Gastroesophageal sphincter (tissue), 3 donors: ENCODE measurements around the gene SGPL1.

Experiments
- EP300 ChIP-seq: sonication (generic); formaldehyde crosslinking; IDR thresholded peaks from one replicate; pipeline ENCODE4 v1.6.1; 2017; ENCODE audit warnings: antibody characterized with exemption, mild to moderate bottlenecking
- POLR2A ChIP-seq, 2 donors: fragments of 450-650 bp; IDR thresholded peaks; one replicate each; pipeline ENCODE4 v1.6.1; 2017; ENCODE audit warnings: antibody characterized with exemption in 2 of 2, mild to moderate bottlenecking in 2 of 2, moderate library complexity in 1 of 2
- POLR2AphosphoS5 ChIP-seq: sonication (generic); formaldehyde crosslinking; IDR thresholded peaks from one replicate; pipeline ENCODE4 v1.6.1; 2017; ENCODE audit warnings: antibody characterized with exemption
- TF ChIP-seq, protein P1 (sequence below), 4 experiments: fragments of 200-600 bp in 2 of 4; fragments of 450-650 bp in 2 of 4; sonication (generic) in 1 of 4; IDR thresholded peaks; one replicate each; pipeline ENCODE4 v1.5.1; 2017 to 2019; ENCODE audit warnings: antibody characterized with exemption in 4 of 4, mild to moderate bottlenecking in 2 of 4, moderate library complexity in 2 of 4

DNA sequence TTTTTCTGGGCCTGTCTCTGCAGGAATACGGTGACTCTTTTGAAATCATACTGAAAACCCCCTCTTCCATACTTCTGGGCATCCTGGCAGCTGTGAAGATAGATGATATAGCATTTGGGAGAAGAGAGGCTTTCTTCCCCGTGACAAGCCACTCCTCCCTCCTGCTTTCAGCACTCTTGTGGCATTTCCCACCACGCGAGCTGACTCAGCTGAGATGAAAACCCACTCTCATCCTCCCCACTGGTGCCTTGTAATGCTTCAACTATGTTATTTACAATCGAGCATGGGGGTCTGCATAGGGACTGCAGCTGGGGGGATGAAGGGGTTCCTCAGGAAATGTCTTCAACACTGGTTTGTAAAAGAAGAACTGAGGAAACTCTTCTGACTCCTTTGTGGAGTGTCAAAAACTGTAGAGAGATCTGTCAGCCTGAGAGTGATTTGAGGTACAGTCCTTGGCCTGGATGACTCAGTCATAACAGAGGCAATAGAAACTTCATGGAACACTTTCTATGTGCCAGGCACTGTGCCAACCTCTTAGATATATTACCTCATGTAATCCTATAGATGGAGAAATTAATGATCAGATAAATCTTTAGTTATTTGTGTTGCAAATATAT, 28.8 kb upstream of the SGPL1 start:
- TF ChIP-seq, protein P1, sequence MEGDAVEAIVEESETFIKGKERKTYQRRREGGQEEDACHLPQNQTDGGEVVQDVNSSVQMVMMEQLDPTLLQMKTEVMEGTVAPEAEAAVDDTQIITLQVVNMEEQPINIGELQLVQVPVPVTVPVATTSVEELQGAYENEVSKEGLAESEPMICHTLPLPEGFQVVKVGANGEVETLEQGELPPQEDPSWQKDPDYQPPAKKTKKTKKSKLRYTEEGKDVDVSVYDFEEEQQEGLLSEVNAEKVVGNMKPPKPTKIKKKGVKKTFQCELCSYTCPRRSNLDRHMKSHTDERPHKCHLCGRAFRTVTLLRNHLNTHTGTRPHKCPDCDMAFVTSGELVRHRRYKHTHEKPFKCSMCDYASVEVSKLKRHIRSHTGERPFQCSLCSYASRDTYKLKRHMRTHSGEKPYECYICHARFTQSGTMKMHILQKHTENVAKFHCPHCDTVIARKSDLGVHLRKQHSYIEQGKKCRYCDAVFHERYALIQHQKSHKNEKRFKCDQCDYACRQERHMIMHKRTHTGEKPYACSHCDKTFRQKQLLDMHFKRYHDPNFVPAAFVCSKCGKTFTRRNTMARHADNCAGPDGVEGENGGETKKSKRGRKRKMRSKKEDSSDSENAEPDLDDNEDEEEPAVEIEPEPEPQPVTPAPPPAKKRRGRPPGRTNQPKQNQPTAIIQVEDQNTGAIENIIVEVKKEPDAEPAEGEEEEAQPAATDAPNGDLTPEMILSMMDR (IDR thresholded peaks at IDR 0.05), result no peak
- TF ChIP-seq EP300 (no peak), POLR2A (IDR thresholded peaks at IDR 0.05) (no peak), POLR2AphosphoS5 (no peak)
